Endometrium (tissue), 2 donors: ENCODE results near the gene THRSP.
"Not testable (repeated sequence)": the region's sequence is repeated elsewhere in the genome, so short reads cannot be mapped to it uniquely, and the experiment has no call there.

Source experiments
- FAIRE-seq: peaks from 2 replicates; lab custom pipeline; 2012; peaks lifted over from hg19 to GRCh38; lab: Jason Lieb, UNC
- donor health status: control.
- donor health status: control.

Gene THRSP

GRCh38 chr11:78066471-78066870 is 2.8 kb downstream of the THRSP start:
- no peak for FAIRE-seq

GRCh38 chr11:78067704-78068103 is 4.0 kb downstream of the THRSP start:
- no peak for FAIRE-seq

- FAIRE-seq: no peak
Measured at GRCh38 chr11:78069465-78069864, 5.8 kb downstream of the THRSP start.

GRCh38 chr11:78070621-78071020 is 7.0 kb downstream of the THRSP start:
- no peak for FAIRE-seq

- FAIRE-seq: no peak
Measured at GRCh38 chr11:78071717-78072116, 8.1 kb downstream of the THRSP start.

- FAIRE-seq: no peak
Measured at GRCh38 chr11:78072455-78072854, 8.8 kb downstream of the THRSP start.

GRCh38 chr11:78074756-78075155 is 11.1 kb downstream of the THRSP start:
- no peak for FAIRE-seq

- FAIRE-seq: no peak
Measured at GRCh38 chr11:78076733-78077403, 13.2 kb downstream of the THRSP start.

DNA sequence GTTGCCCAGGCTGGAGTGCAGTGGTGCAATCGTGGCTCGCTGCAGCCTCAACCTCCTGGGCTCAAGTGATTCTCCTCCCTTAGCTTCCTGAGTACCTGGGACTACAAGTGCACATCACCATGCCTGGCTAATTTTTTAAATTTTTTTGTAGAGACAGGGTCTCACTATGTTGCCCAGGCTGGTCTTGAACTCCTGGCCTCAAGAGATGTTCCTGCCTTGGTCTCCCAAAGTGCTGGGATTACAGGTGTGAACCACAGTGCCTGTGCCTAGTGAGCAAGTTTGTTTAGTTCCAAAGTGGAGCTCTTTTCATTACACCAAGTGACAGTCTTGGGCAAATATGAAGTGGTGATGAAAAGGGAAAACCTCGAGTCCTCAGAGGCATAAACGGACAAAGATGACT is 13.9 kb downstream of the THRSP start:
- not testable (repeated sequence) for FAIRE-seq

DNA sequence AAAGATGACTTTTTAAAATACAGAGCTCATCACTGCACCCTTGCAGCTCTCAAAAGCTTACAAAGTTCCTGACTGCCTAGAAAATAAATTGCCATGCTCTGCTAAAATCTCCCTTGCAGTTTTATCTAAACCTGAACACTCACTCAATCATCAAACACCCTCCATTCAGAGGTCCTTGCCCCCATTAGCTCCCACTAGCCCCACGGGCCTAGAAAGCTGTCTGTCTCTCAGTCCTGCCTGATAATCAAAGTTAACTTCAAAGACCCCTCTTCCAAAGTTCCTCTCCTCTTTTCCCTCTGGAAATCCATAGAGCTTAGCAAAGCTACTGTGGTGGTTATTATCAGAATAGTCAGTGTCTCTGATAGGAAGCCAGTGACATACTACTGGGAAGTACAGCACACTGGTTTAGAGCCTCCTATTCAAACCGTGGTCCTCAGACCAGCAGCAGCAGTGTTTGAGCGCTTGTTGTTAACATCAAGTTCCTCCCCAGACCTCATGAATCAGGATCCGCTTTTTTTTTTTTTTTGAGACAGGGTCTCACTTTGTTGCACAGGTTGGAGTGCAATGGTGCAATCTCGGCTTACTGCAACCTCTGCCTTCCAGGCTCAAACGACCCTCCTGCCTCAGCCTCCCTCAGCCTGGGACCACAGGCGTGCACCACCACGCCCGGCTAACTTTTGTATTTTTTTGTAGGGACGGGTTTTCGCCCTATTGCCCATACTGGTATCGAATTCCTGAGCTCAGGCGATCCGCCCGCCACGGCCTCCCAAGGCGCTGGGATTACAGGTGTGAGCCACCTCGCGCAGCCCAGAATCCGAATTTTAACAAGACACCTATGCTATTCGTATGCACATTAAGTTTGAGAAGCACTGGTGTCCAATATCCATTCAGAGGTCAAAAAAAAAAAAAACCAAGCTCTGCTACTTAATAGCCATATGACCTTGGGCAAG is 14.8 kb downstream of the THRSP start:
- FAIRE-seq: no peak

GRCh38 chr11:78079232-78080083 is 15.8 kb downstream of the THRSP start, which contains the start of gene NDUFC2:
NDUFC2 (minus strand) TSS chr11:78079862; CDS start chr11:78079744, 118 bp downstream.
- no peak for FAIRE-seq

DNA sequence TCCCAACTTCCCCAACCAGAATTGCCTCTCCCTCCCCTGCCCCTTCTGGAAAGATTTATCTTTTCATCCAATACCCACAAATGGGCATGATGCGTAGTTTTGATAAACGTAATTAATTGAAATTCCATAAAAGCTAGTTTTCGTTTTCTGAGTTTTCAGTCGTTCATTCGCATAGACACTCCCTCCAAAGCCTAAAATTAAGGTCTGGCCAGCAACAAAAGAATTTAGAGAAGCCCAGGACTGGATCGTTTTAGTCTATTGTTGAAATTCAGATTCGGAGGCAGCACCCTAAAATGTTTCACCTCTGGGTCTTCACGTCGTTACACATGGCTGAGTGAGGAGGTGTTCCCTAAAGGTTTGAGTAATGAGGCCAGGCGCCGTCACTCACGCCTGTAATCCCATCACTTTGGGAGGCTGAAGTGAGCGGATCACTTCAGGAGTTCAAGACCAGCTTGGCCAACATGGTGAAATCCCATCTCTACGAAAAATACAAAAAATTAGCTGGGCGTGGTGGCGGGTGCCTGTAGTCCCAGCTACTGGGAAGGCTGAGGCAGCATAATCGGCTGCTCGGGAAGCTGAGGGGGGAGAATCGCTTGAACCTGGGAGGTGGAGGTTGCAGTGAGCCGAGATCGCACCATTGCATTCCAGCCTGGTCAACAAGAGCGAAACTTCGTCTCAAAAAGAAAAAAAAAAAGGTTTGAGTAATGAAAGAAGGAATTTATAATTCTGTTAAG is 16.6 kb downstream of the THRSP start:
- no peak for FAIRE-seq

- no peak for FAIRE-seq
Measured at GRCh38 chr11:78080818-78081495, 17.3 kb downstream of the THRSP start.

DNA sequence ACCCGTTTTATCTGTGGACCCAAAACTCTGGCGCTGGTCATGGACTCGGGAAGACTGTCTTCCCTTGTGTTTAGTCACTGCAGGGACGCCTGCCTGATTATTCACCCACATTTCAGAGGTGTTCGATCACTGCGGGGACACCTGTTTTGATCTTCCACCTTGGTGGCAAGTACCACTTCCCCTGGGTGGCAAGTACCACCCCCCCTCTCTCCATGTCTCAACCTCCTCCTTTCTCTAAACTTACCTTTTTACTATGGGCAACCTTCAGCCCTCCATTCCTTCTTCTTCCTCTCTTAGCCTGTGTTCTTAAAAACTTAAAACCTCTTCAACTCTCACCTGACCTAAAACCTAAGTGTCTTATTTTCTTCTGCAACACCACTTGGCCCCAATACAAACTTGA is 17.9 kb downstream of the THRSP start:
- no peak for FAIRE-seq

DNA sequence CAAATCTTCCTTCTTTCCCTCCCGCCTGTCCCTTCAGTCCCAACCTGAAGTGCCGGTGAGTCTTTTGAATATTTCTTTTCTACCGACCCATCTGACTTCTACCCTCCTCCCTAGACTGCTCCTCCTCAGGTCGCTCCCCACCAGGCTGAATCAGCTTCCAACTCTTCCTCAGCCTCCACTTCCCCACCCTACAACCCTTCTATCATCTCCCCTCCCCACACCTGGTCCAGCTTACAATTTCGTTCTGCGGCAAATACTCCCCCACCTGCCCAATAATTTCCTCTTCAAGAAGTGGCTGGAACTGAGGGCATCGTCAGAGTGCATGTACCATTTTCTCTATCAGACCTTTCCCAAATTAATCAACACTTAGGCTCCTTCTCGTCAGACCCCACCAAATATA is 18.5 kb downstream of the THRSP start:
- FAIRE-seq: no peak

DNA sequence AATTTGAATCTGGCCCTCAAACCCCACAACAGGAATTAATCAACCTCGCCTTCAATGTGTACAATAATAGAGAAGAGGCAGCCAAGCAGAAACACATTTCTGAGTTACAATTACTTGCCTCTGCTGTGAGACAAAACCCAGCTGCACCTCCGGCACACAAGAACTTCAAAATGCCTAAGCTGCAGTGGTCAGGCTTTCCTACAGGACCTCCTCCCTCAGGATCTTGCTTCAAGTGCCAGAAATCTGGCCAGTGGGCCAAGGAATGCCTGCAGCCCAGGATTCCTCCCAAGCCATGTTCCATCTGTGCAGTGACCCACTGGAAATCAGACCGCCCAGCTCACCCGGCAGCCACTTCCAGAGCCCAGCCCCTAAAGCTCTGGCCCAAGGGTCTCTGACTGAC is 19.4 kb downstream of the THRSP start:
- FAIRE-seq: no peak

- not testable (repeated sequence) for FAIRE-seq
Measured at GRCh38 chr11:78084506-78084905, 20.8 kb downstream of the THRSP start.

GRCh38 chr11:78085972-78086371 is 22.3 kb downstream of the THRSP start:
- no peak for FAIRE-seq

DNA sequence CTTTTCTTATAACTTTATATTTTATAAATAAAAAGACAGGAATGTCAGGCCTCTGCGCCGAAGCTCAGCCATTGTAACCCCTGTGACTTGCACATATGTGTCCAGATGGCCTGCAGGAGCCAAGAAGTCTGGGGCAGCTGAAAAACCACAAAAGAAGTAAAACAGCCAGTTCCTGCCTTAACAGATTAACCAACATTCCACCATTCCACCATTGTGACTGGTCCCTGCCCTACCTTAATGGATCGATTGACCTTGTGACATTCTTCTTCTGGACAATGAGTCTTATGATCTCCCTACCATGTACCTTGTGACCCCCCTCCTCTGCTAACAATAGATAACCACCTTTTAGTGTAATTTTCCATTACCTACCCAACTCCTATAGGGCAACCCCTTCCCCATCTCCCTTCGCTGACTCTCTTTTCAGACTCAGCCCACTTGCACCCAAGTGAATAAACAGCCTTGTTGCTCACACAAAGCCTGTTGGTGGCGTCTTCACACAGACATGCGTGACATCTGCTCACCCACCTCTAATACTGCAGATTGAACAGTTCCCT is 22.9 kb downstream of the THRSP start:
- FAIRE-seq: not testable (repeated sequence)

DNA sequence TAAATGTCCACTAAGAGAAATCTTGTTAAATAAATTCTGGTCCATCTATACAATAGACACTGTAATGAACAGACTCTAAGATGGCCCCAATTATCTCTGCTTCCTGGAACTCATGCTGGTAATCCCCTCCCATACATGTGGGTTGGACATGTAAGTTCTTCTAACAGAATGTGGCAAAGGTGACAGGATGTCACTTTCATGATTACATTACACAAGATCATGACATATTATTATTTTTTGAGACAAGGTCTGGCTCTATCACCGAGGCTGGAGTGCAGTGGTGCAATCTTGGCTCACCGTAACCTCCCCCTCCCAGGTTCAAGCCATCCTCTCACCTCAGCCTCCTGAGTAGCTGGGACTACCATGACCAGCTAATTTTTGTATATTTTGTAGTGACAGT is 30.6 kb downstream of the THRSP start:
- FAIRE-seq: no peak
